HG02763 (cell line): ENCODE results near the gene CCNI2.
A peak's percentile ranks its signal among the peaks of the same experiment; 100 is the strongest.

Experiments used
- ATAC-seq: cut with Tn5 transposase; IDR thresholded peaks from one replicate; pipeline ENCODE4 v1.9.1; 2021; ENCODE audit warnings: mild to moderate bottlenecking, moderate library complexity; ENCODE audit not compliant: unreplicated experiment

Gene CCNI2

GRCh38 chr5:132764051-132764450 lies 16.8 kb downstream of the CCNI2 start:
- ATAC-seq = no peak

- ATAC-seq = no peak
Observed at GRCh38 chr5:132764671-132765238, 17.5 kb downstream of the CCNI2 start.

- no peak for ATAC-seq
Observed at GRCh38 chr5:132765311-132766019, 18.2 kb downstream of the CCNI2 start.

GRCh38 chr5:132766020-132766805 lies 19.0 kb downstream of the CCNI2 start:
- ATAC-seq = no peak

GRCh38 chr5:132766806-132767055 lies 19.5 kb downstream of the CCNI2 start:
- ATAC-seq = no peak

- no peak for ATAC-seq
Observed at GRCh38 chr5:132767150-132767549, 19.9 kb downstream of the CCNI2 start.

GRCh38 chr5:132768485-132768868 lies 21.3 kb downstream of the CCNI2 start:
- ATAC-seq = no peak

GRCh38 chr5:132770476-132771159 lies 23.4 kb downstream of the CCNI2 start:
- no peak for ATAC-seq

GRCh38 chr5:132771503-132771998 lies 24.3 kb downstream of the CCNI2 start:
- ATAC-seq = no peak

GRCh38 chr5:132772291-132773070 lies 25.3 kb downstream of the CCNI2 start:
- no peak for ATAC-seq

GRCh38 chr5:132773114-132773513 lies 25.9 kb downstream of the CCNI2 start:
- ATAC-seq = no peak

GRCh38 chr5:132773601-132774355 lies 26.6 kb downstream of the CCNI2 start:
- no peak for ATAC-seq

GRCh38 chr5:132774406-132774805 lies 27.2 kb downstream of the CCNI2 start:
- no peak for ATAC-seq

GRCh38 chr5:132774896-132775295 lies 27.7 kb downstream of the CCNI2 start:
- ATAC-seq = no peak

GRCh38 chr5:132775476-132775961 lies 28.3 kb downstream of the CCNI2 start:
- ATAC-seq = no peak

- ATAC-seq = peak; percentile 23
Observed at GRCh38 chr5:132776131-132776937, 29.1 kb downstream of the CCNI2 start.

- no peak for ATAC-seq
Observed at GRCh38 chr5:132776938-132777208, 29.6 kb downstream of the CCNI2 start.

GRCh38 chr5:132777209-132778069 lies 30.2 kb downstream of the CCNI2 start, which contains the start of gene SEPTIN8:
TSS of gene SEPTIN8 (minus strand) at chr5:132777239. CDS start at chr5:132777137, 102 bp downstream.
- ATAC-seq = peak; percentile 45
